Neural cell (in vitro differentiated cells): Measurements from ENCODE around the gene ELMO1. TPM values are rescaled to one million over a fixed set of nuclear protein-coding genes. Genes with fewer than 3 reads are reported as not detected.

Experiments used
- H2AFZ ChIP-seq: fragments of 200-600, 300-800 bp; sonication (generic), shearing (Covaris generic); 2 replicates; pipeline ENCODE4 v1.6.0; 2014; ENCODE audit warnings: low read depth, mild to moderate bottlenecking, antibody characterized with exemption, low read length, moderate library complexity
- H3F3A ChIP-seq: fragments of 200-600 bp; shearing (Covaris generic); 2 replicates; pipeline ENCODE4 v1.6.1; 2016; ENCODE audit warnings: mild to moderate bottlenecking, moderate library complexity, mixed read lengths, antibody characterized with exemption, low read length; ENCODE audit not compliant: insufficient read depth, poor library complexity, severe bottlenecking
- H3K27ac ChIP-seq: fragments of 200-600, 300-800 bp; sonication (generic), shearing (Covaris generic); 2 replicates; pipeline ENCODE4 v1.5.1; 2014; ENCODE audit warnings: mild to moderate bottlenecking, low read length, moderate library complexity
- H3K27me3 ChIP-seq: fragments of 300-800, 200-600 bp; sonication (generic), shearing (Covaris generic); 2 replicates; pipeline ENCODE4 v1.6.0; 2014; ENCODE audit warnings: mild to moderate bottlenecking, low read depth, low read length, moderate library complexity; ENCODE audit not compliant: insufficient read depth
- H3K36me3 ChIP-seq: fragments of 300-800, 200-600 bp; sonication (generic), shearing (Covaris generic); 2 replicates; pipeline ENCODE4 v1.5.1; 2014; ENCODE audit warnings: mild to moderate bottlenecking, antibody characterized with exemption, low read length, moderate library complexity; ENCODE audit not compliant: insufficient read depth
- H3K4me2 ChIP-seq: fragments of 300-800, 200-600 bp; sonication (generic), shearing (Covaris generic); 2 replicates; pipeline ENCODE4 v1.6.0; 2014; ENCODE audit warnings: mild to moderate bottlenecking, low read length
- H3K4me3 ChIP-seq: fragments of 300-800, 200-600 bp; sonication (generic), shearing (Covaris generic); 2 replicates; pipeline ENCODE4 v1.5.1; 2014; ENCODE audit warnings: mild to moderate bottlenecking, low read length, moderate library complexity
- H3K79me2 ChIP-seq: fragments of 200-600 bp; shearing (Covaris generic); replicated peaks from 2 replicates; pipeline ENCODE4 v1.6.0; 2014; ENCODE audit warnings: mild to moderate bottlenecking, low read length, moderate library complexity; ENCODE audit not compliant: insufficient read depth
- H3K9ac ChIP-seq: fragments of 300-800, 200-600 bp; sonication (generic), shearing (Covaris generic); 2 replicates; pipeline ENCODE4 v1.6.1; 2016; ENCODE audit warnings: mild to moderate bottlenecking, low read length, mixed read lengths
- H3K9me2 ChIP-seq: fragments of 200-600 bp; shearing (Covaris generic); 2 replicates; pipeline ENCODE4 v1.6.1; 2016; ENCODE audit warnings: mild to moderate bottlenecking, low read length, mixed read lengths; ENCODE audit not compliant: insufficient read depth
- H3K9me3 ChIP-seq: fragments of 200-600, 300-800 bp; sonication (generic), shearing (Covaris generic); 2 replicates; pipeline ENCODE4 v1.6.1; 2016; ENCODE audit warnings: mild to moderate bottlenecking, mixed run types, low read length, moderate library complexity, mixed read lengths
- H4K20me1 ChIP-seq: fragments of 200-600 bp; shearing (Covaris generic); 2 replicates; pipeline ENCODE4 v1.6.1; 2016; ENCODE audit warnings: mild to moderate bottlenecking, mixed run types; ENCODE audit not compliant: insufficient read depth
- EP300 ChIP-seq: fragments of 450-650 bp; conservative IDR thresholded peaks from 2 replicates; pipeline ENCODE4 v1.6.1; 2014; ENCODE audit warnings: antibody characterized with exemption, mild to moderate bottlenecking, moderate library complexity; ENCODE audit not compliant: poor library complexity, severe bottlenecking
- EZH2 ChIP-seq: fragments of 200-600, 300-800 bp; shearing (Covaris generic), sonication (generic); IDR thresholded peaks from 2 replicates; pipeline ENCODE4 v1.6.1; 2014; ENCODE audit warnings: antibody characterized with exemption, low read length, borderline replicate concordance, mild to moderate bottlenecking; ENCODE audit not compliant: insufficient read depth, poor library complexity, severe bottlenecking
- MXI1 ChIP-seq: fragments of 450-650 bp; conservative IDR thresholded peaks from 2 replicates; pipeline ENCODE4 v1.6.1; 2014; ENCODE audit warnings: antibody characterized with exemption, mild to moderate bottlenecking; ENCODE audit not compliant: poor library complexity, severe bottlenecking
- POLR2AphosphoS5 ChIP-seq: IDR thresholded peaks from 2 replicates; pipeline ENCODE4 v1.6.1; 2012
- RAD21 ChIP-seq: fragments of 450-650 bp; conservative IDR thresholded peaks from 2 replicates; pipeline ENCODE4 v1.6.1; 2014; ENCODE audit warnings: antibody characterized with exemption, mild to moderate bottlenecking, moderate library complexity
- SMC3 ChIP-seq: fragments of 450-650 bp; conservative IDR thresholded peaks from 2 replicates; pipeline ENCODE4 v1.6.1; 2014; ENCODE audit warnings: antibody characterized with exemption, mild to moderate bottlenecking, moderate library complexity; ENCODE audit not compliant: poor library complexity
- TAF1 ChIP-seq: IDR thresholded peaks from 2 replicates; pipeline ENCODE4 v1.6.1; 2012; ENCODE audit warnings: low read depth
- polyA plus RNA-seq: library from polyadenylated mRNA; depleted of rRNA; stranded (reverse); fragments of >200 nt; gene quantifications from 2 replicates; pipeline ENCODE4 v1.2.3, GENCODE V29; 2014
- TF ChIP-seq, protein P1 (sequence below): IDR thresholded peaks from 2 replicates; pipeline ENCODE4 v1.6.1; 2012; ENCODE audit warnings: borderline replicate concordance
- TF ChIP-seq, protein P2 (sequence below): fragments of 450-650 bp; IDR thresholded peaks from 2 replicates; pipeline ENCODE4 v1.5.1; 2014; ENCODE audit warnings: antibody characterized with exemption, mild to moderate bottlenecking, moderate library complexity; ENCODE audit not compliant: poor library complexity, severe bottlenecking

The ELMO1 gene
- polyA plus RNA-seq, 1 donor from 2014 or later = 12.2 TPM

DNA sequence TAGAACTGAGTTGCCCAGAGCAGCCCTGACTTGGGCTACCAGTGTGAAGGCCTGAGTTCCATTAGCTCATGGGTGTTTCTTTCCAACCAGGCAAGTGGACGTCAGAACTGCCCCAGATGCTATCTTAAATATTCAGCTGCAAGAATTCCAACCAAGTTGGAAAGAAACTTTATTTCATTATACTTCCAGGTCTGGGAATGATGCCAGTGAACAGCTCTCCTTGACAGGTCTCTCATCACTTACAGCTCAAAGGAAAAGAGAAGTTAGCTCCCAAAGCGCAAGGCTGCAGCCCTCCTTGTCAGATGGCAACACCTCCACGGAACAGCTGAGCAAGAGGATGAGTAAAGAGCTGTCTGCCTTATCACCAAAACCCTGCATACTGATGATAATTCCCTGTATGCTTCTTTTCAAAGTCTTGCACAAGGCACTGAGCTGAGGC lies 468.8 kb downstream of the ELMO1 start:
- no peaks in the 10 kb centered on the region for H4K20me1 ChIP-seq
- no peak overlapping the region for H3K4me3 ChIP-seq
- H3K9me3 ChIP-seq = no peaks in the 10 kb centered on the region
- H2AFZ ChIP-seq = no peak overlapping the region
- H3K9ac ChIP-seq = no peak overlapping the region
- TF ChIP-seq SMC3 (no peak), EZH2 (no peak), MXI1 (no peak), POLR2AphosphoS5 (no peak), RAD21 (no peak), TAF1 (no peak), EP300 (no peak)
- TF ChIP-seq, protein P1, sequence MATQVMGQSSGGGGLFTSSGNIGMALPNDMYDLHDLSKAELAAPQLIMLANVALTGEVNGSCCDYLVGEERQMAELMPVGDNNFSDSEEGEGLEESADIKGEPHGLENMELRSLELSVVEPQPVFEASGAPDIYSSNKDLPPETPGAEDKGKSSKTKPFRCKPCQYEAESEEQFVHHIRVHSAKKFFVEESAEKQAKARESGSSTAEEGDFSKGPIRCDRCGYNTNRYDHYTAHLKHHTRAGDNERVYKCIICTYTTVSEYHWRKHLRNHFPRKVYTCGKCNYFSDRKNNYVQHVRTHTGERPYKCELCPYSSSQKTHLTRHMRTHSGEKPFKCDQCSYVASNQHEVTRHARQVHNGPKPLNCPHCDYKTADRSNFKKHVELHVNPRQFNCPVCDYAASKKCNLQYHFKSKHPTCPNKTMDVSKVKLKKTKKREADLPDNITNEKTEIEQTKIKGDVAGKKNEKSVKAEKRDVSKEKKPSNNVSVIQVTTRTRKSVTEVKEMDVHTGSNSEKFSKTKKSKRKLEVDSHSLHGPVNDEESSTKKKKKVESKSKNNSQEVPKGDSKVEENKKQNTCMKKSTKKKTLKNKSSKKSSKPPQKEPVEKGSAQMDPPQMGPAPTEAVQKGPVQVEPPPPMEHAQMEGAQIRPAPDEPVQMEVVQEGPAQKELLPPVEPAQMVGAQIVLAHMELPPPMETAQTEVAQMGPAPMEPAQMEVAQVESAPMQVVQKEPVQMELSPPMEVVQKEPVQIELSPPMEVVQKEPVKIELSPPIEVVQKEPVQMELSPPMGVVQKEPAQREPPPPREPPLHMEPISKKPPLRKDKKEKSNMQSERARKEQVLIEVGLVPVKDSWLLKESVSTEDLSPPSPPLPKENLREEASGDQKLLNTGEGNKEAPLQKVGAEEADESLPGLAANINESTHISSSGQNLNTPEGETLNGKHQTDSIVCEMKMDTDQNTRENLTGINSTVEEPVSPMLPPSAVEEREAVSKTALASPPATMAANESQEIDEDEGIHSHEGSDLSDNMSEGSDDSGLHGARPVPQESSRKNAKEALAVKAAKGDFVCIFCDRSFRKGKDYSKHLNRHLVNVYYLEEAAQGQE = no peak
- TF ChIP-seq, protein P2, sequence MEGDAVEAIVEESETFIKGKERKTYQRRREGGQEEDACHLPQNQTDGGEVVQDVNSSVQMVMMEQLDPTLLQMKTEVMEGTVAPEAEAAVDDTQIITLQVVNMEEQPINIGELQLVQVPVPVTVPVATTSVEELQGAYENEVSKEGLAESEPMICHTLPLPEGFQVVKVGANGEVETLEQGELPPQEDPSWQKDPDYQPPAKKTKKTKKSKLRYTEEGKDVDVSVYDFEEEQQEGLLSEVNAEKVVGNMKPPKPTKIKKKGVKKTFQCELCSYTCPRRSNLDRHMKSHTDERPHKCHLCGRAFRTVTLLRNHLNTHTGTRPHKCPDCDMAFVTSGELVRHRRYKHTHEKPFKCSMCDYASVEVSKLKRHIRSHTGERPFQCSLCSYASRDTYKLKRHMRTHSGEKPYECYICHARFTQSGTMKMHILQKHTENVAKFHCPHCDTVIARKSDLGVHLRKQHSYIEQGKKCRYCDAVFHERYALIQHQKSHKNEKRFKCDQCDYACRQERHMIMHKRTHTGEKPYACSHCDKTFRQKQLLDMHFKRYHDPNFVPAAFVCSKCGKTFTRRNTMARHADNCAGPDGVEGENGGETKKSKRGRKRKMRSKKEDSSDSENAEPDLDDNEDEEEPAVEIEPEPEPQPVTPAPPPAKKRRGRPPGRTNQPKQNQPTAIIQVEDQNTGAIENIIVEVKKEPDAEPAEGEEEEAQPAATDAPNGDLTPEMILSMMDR = no peak
- no peaks in the 10 kb centered on the region for H3F3A ChIP-seq
- no peak overlapping the region for H3K4me2 ChIP-seq
- no peak overlapping the region for H3K27ac ChIP-seq
- H3K9me2 ChIP-seq = no peaks in the 10 kb centered on the region
- no peaks in the 10 kb centered on the region for H3K36me3 ChIP-seq
- H3K79me2 ChIP-seq = peaks cover 11% of the 10 kb centered on the region
- H3K27me3 ChIP-seq = no peaks in the 10 kb centered on the region

DNA sequence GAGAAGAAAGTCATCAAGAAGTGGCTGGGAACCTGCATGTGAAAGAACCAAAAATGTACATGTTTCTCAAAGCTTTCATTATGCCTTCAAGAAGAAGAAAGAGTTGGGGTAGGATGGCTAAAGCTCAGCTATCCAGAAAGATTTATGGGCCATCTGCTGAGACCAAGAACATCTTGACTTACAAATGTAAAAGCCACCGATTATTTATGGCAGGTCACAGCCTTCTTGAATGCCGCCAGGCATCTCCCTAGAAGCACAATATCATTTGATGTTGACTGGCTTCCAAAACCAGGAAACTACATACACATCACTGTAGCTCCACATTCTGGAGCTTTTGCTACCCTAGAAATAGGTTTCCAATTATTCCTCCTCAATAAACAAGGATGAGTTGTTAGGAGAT lies 470.2 kb downstream of the ELMO1 start:
- Histone ChIP-seq H3K79me2 (peaks cover 6% of the 10 kb centered on the region), H3K9me3 (no peaks in the 10 kb centered on the region), H3K36me3 (no peaks in the 10 kb centered on the region), H3K9ac (no peak overlapping the region), H3K9me2 (no peaks in the 10 kb centered on the region), H3K4me3 (no peak overlapping the region), H2AFZ (no peak overlapping the region), H3K27ac (no peak overlapping the region), H3K27me3 (no peaks in the 10 kb centered on the region), H3K4me2 (no peak overlapping the region), H3F3A (no peaks in the 10 kb centered on the region), H4K20me1 (no peaks in the 10 kb centered on the region)
- TF ChIP-seq RAD21 (no peak), TAF1 (no peak), EZH2 (no peak), POLR2AphosphoS5 (no peak), SMC3 (no peak)
